Keratinocyte (primary cell): ENCODE results near the gene PANX2. TPM values are rescaled to one million over a fixed set of nuclear protein-coding genes. Genes with fewer than 3 reads are reported as not detected.

ENCODE experiments used
- DNase-seq: peaks from one replicate; pipeline ENCODE4 v3.0.0-alpha.2; 2011; ENCODE audit warnings: low read depth, missing footprints, low spot score
- FAIRE-seq: peaks from 2 replicates; lab custom pipeline; 2011; peaks lifted over from hg19 to GRCh38; lab: Jason Lieb, UNC
- H2AFZ ChIP-seq: 2 replicates; pipeline ENCODE4 v1.6.0; 2012; ENCODE audit warnings: low read length, control low read depth, inconsistent platforms; ENCODE audit not compliant: control insufficient read depth
- H3K27ac ChIP-seq: 2 replicates; pipeline ENCODE4 v1.5.1; 2011; ENCODE audit warnings: low read length; ENCODE audit not compliant: control insufficient read depth, insufficient read depth
- H3K27me3 ChIP-seq: 3 replicates; pipeline ENCODE4 v1.6.0; 2011; ENCODE audit warnings: low read length; ENCODE audit not compliant: control insufficient read depth, insufficient read depth; ENCODE audit errors: extremely low read depth
- H3K36me3 ChIP-seq, 2 experiments: 2 replicates in 1 of 2; 3 replicates in 1 of 2; pipeline ENCODE4 v1.5.1; 2011; ENCODE audit warnings: low read length in 2 of 2, mild to moderate bottlenecking in 1 of 2; ENCODE audit not compliant: control insufficient read depth in 2 of 2, insufficient read depth in 2 of 2; ENCODE audit errors: extremely low read depth in 1 of 2
- H3K4me1 ChIP-seq: 3 replicates; pipeline ENCODE4 v1.5.1; 2011; ENCODE audit warnings: low read length; ENCODE audit not compliant: control insufficient read depth, insufficient read depth; ENCODE audit errors: extremely low read depth
- H3K4me2 ChIP-seq: 3 replicates; pipeline ENCODE4 v1.6.0; 2011; ENCODE audit warnings: low read depth, low read length; ENCODE audit not compliant: control insufficient read depth, insufficient read depth; ENCODE audit errors: extremely low read depth
- H3K4me3 ChIP-seq, 3 experiments: fragments of 200-600 bp in 1 of 3; sonication (generic) in 1 of 3; 2 replicates in 2 of 3; 3 replicates in 1 of 3; pipeline ENCODE4 v1.5.1; 2011 to 2016; ENCODE audit warnings: low read length in 3 of 3, mild to moderate bottlenecking in 3 of 3, control low read depth in 2 of 3, inconsistent platforms in 1 of 3, low read depth in 1 of 3, mixed read lengths in 1 of 3, mixed run types in 1 of 3, moderate library complexity in 1 of 3; ENCODE audit not compliant: control insufficient read depth in 2 of 3, insufficient read depth in 2 of 3; ENCODE audit errors: extremely low read depth in 1 of 3
- H3K79me2 ChIP-seq: 2 replicates; pipeline ENCODE4 v1.6.0; 2012; ENCODE audit warnings: low read length; ENCODE audit not compliant: control insufficient read depth, insufficient read depth
- H3K9ac ChIP-seq: 3 replicates; pipeline ENCODE4 v1.6.0; 2011; ENCODE audit warnings: low read length; ENCODE audit not compliant: control insufficient read depth, insufficient read depth; ENCODE audit errors: extremely low read depth
- H3K9me1 ChIP-seq: 3 replicates; pipeline ENCODE4 v1.6.0; 2011; ENCODE audit warnings: low read length; ENCODE audit not compliant: control insufficient read depth, insufficient read depth; ENCODE audit errors: extremely low read depth
- H3K9me3 ChIP-seq: 2 replicates; pipeline ENCODE4 v1.5.1; 2012; ENCODE audit warnings: low read depth, low read length; ENCODE audit not compliant: control insufficient read depth
- H4K20me1 ChIP-seq: 3 replicates; pipeline ENCODE4 v1.6.0; 2011; ENCODE audit warnings: low read length; ENCODE audit not compliant: control insufficient read depth, insufficient read depth; ENCODE audit errors: extremely low read depth
- CTCF ChIP-seq, 3 experiments: IDR thresholded peaks in 1 of 3; conservative IDR thresholded peaks in 1 of 3; optimal IDR thresholded peaks in 1 of 3; 2 replicates in 2 of 3; 3 replicates in 1 of 3; pipeline versions ENCODE3 to v1.5.1; 2011; ENCODE audit warnings: low read length in 3 of 3, mild to moderate bottlenecking in 3 of 3, moderate library complexity in 2 of 3, control low read depth in 1 of 3, inconsistent platforms in 1 of 3; ENCODE audit not compliant: insufficient read depth in 2 of 3; ENCODE audit errors: extremely low read depth in 1 of 3
- EZH2 ChIP-seq: IDR thresholded peaks from one replicate; pipeline ENCODE4 v1.6.1; 2012; ENCODE audit warnings: inconsistent platforms, mild to moderate bottlenecking, low read length, moderate library complexity
- dilution Hi-C: fragments of 300-500 bp; cut with MboI; formaldehyde crosslinking; loops from one replicate; pipeline ENCODE4 v1.7.0; 2020; ENCODE audit warnings: low sequenced_read_pairs; ENCODE audit not compliant: extremely low pct_ligation_motif_present
- polyA plus RNA-seq, 5 experiments: library from polyadenylated mRNA; depleted of rRNA in 3 of 5; stranded (reverse) in 3 of 5; stranded (forward) in 1 of 5; unstranded in 1 of 5; fragments of >200 nt; gene quantifications; 1 replicate in 1 of 5; 2 replicates in 3 of 5; 3 replicates in 1 of 5; pipeline versions ENCODE4 v1.2.1 to v1.2.3, GENCODE V29; 2011 to 2012; ENCODE audit warnings: missing spikeins in 2 of 5, low read depth in 1 of 5, low replicate concordance in 1 of 5

Gene PANX2
- polyA plus RNA-seq, 1 donor (not counting 4 experiments of a cell fraction or from before 2014, with no cell fraction given), result 0.22 TPM

- peak overlapping the region; percentile 79 for H3K9ac ChIP-seq
- no peaks in the 10 kb centered on the region for H3K9me1 ChIP-seq
- H3K4me3 ChIP-seq, result peak overlapping the region; percentile 38 to 63 (median 48)
- peak overlapping the region; percentile 83 for H2AFZ ChIP-seq
- DNase-seq (no peak), FAIRE-seq (no peak)
- H3K4me2 ChIP-seq, result peak overlapping the region; percentile 72
- H3K36me3 ChIP-seq, result peaks cover 0 to 4% of the 10 kb centered on the region in 2 experiments
- peak overlapping the region; percentile 25 for H3K27ac ChIP-seq
- H3K79me2 ChIP-seq, result peaks cover 31% of the 10 kb centered on the region
- peaks cover 14% of the 10 kb centered on the region for H3K4me1 ChIP-seq
- H3K9me3 ChIP-seq, result no peaks in the 10 kb centered on the region
- dilution Hi-C loops, result no loop called here
- H4K20me1 ChIP-seq, result peaks cover 3% of the 10 kb centered on the region
- TF ChIP-seq CTCF (optimal IDR thresholded peaks at IDR 0.05 in 1 of 3, IDR thresholded peaks at IDR 0.05 in 1 of 3, conservative IDR thresholded peaks at IDR 0.05 in 1 of 3; ENCODE audit: extremely low read depth in 1 of 3, insufficient read depth in 2 of 3, low read length in 3 of 3) (no peak), EZH2 (no peak)
- H3K27me3 ChIP-seq, result no peaks in the 10 kb centered on the region
These were observed 14.4 kb downstream of the PANX2 start for GRCh38 chr22:50184902-50185374.

GRCh38 chr22:50185375-50186087, 15.0 kb downstream of the PANX2 start, which contains the start of gene TRABD:
Gene TRABD (plus strand): TSS chr22:50185913. CDS start chr22:50193061, 7,148 bp downstream.
- Histone ChIP-seq H3K9ac (peak within 1 kb of the TSS; percentile 82), H3K36me3 (peaks cover 0 to 4% of the 10 kb centered on the region in 2 experiments), H3K9me3 (no peaks in the 10 kb centered on the region), H2AFZ (peak within 1 kb of the TSS; percentile 83), H4K20me1 (peaks cover 3% of the 10 kb centered on the region), H3K79me2 (peaks cover 35% of the 10 kb centered on the region), H3K4me1 (peaks cover 15% of the 10 kb centered on the region), H3K9me1 (no peaks in the 10 kb centered on the region), H3K27ac (peak within 1 kb of the TSS; percentile 58), H3K4me3 (peak within 1 kb of the TSS; percentile 63 to 81 (median 64)), H3K27me3 (no peaks in the 10 kb centered on the region), H3K4me2 (peak within 1 kb of the TSS; percentile 78)
- DNase-seq (peak; percentile 35), FAIRE-seq (no peak)
- TF ChIP-seq EZH2 (no peak), CTCF (optimal IDR thresholded peaks at IDR 0.05 in 1 of 3, IDR thresholded peaks at IDR 0.05 in 1 of 3, conservative IDR thresholded peaks at IDR 0.05 in 1 of 3; ENCODE audit: extremely low read depth in 1 of 3, insufficient read depth in 2 of 3, low read length in 3 of 3) (no peak)
- dilution Hi-C loops, result no loop called here
